KMS-11 (cell line): Measurements from ENCODE around the gene FSIP2.

ENCODE experiments used
- H2AFZ ChIP-seq: fragments of 200-600 bp; sonication (generic); 2 replicates; pipeline ENCODE4 v1.6.1; 2016; ENCODE audit warnings: antibody characterized with exemption, mixed run types, low read depth
- H3K27ac ChIP-seq: fragments of 200-600 bp; sonication (generic); 2 replicates; pipeline ENCODE4 v1.6.1; 2016; ENCODE audit warnings: mild to moderate bottlenecking, mixed run types
- H3K27me3 ChIP-seq: fragments of 200-600 bp; sonication (generic); 2 replicates; pipeline ENCODE4 v1.6.1; 2017; ENCODE audit warnings: mild to moderate bottlenecking, low read depth, mixed run types, moderate library complexity; ENCODE audit not compliant: insufficient read depth
- H3K36me3 ChIP-seq: fragments of 200-600 bp; sonication (generic); 2 replicates; pipeline ENCODE4 v1.6.1; 2017; ENCODE audit warnings: mild to moderate bottlenecking, mixed run types; ENCODE audit not compliant: insufficient read depth
- H3K4me1 ChIP-seq: fragments of 200-600 bp; sonication (generic); 2 replicates; pipeline ENCODE4 v1.6.1; 2016; ENCODE audit warnings: mild to moderate bottlenecking, low read depth, mixed run types; ENCODE audit not compliant: poor library complexity, severe bottlenecking
- H3K4me2 ChIP-seq: fragments of 200-600 bp; sonication (generic); 2 replicates; pipeline ENCODE4 v1.7.0; 2016; ENCODE audit warnings: mild to moderate bottlenecking, mixed run types
- H3K4me3 ChIP-seq: fragments of 200-600 bp; sonication (generic); IDR thresholded peaks from 2 replicates; pipeline ENCODE4 v1.6.1; 2017; ENCODE audit warnings: low read depth, low read length, mixed read lengths; ENCODE audit not compliant: insufficient read depth
- H3K79me2 ChIP-seq: fragments of 200-600 bp; sonication (generic); 2 replicates; pipeline ENCODE4 v1.6.1; 2016; ENCODE audit warnings: low read depth, mixed run types; ENCODE audit not compliant: insufficient read depth
- H3K9ac ChIP-seq: fragments of 200-600 bp; sonication (generic); 2 replicates; pipeline ENCODE4 v1.6.1; 2016; ENCODE audit warnings: mild to moderate bottlenecking, mixed run types
- H4K20me1 ChIP-seq: fragments of 200-600 bp; sonication (generic); 2 replicates; pipeline ENCODE4 v1.6.1; 2016; ENCODE audit warnings: mild to moderate bottlenecking, mixed run types; ENCODE audit not compliant: insufficient read depth
- CTCF ChIP-seq: fragments of 200-600 bp; sonication (generic); conservative IDR thresholded peaks from 2 replicates; pipeline ENCODE4 v1.6.1; 2017; ENCODE audit warnings: low read depth, mild to moderate bottlenecking, antibody characterized with exemption, low read length, moderate library complexity, mixed read lengths

The FSIP2 gene

GRCh38 chr2:185700883-185701282, 37.7 kb upstream of the FSIP2 start:
- H3K4me1 ChIP-seq: peaks cover 10% of the 10 kb centered on the region
- no peak for TF ChIP-seq CTCF
- H3K27ac ChIP-seq: no peak overlapping the region
- H3K4me3 ChIP-seq: no peak overlapping the region
- no peaks in the 10 kb centered on the region for H3K36me3 ChIP-seq
- H2AFZ ChIP-seq: no peak overlapping the region
- H3K9ac ChIP-seq: no peak overlapping the region
- H4K20me1 ChIP-seq: no peaks in the 10 kb centered on the region
- H3K79me2 ChIP-seq: no peaks in the 10 kb centered on the region
- H3K27me3 ChIP-seq: no peaks in the 10 kb centered on the region
- no peak overlapping the region for H3K4me2 ChIP-seq

GRCh38 chr2:185734658-185735057, 3.9 kb upstream of the FSIP2 start:
- no peak for TF ChIP-seq CTCF
- no peak overlapping the region for H3K27ac ChIP-seq
- H3K4me1 ChIP-seq: no peaks in the 10 kb centered on the region
- H3K9ac ChIP-seq: no peak overlapping the region
- no peaks in the 10 kb centered on the region for H3K36me3 ChIP-seq
- no peak overlapping the region for H2AFZ ChIP-seq
- H4K20me1 ChIP-seq: no peaks in the 10 kb centered on the region
- H3K4me2 ChIP-seq: no peak overlapping the region
- H3K4me3 ChIP-seq: no peak overlapping the region
- no peaks in the 10 kb centered on the region for H3K27me3 ChIP-seq
- H3K79me2 ChIP-seq: no peaks in the 10 kb centered on the region

GRCh38 chr2:185736210-185736609, 2.4 kb upstream of the FSIP2 start:
- TF ChIP-seq CTCF: no peak
- Histone ChIP-seq H3K27ac (no peak overlapping the region), H3K4me2 (no peak overlapping the region), H2AFZ (no peak overlapping the region), H3K4me3 (no peak overlapping the region), H3K36me3 (no peaks in the 10 kb centered on the region), H3K4me1 (no peaks in the 10 kb centered on the region), H4K20me1 (no peaks in the 10 kb centered on the region), H3K27me3 (no peaks in the 10 kb centered on the region), H3K79me2 (no peaks in the 10 kb centered on the region), H3K9ac (no peak overlapping the region)

GRCh38 chr2:185745864-185746859, 7.6 kb downstream of the FSIP2 start:
- no peak for TF ChIP-seq CTCF

More at GRCh38 chr2:185745864-185746859, 7.6 kb downstream of the FSIP2 start:
- Histone ChIP-seq H3K9ac (no peak overlapping the region), H2AFZ (no peak overlapping the region), H3K27ac (no peak overlapping the region), H3K4me2 (no peak overlapping the region), H4K20me1 (no peaks in the 10 kb centered on the region), H3K79me2 (no peaks in the 10 kb centered on the region), H3K4me1 (peaks cover 6% of the 10 kb centered on the region), H3K36me3 (no peaks in the 10 kb centered on the region), H3K4me3 (no peak overlapping the region), H3K27me3 (no peaks in the 10 kb centered on the region)
